Measurements from ENCODE around the gene CHEK2.
A peak's percentile ranks its signal among the peaks of the same experiment; 100 is the strongest.
"Not testable (repeated sequence)": the region's sequence is repeated elsewhere in the genome, so short reads cannot be mapped to it uniquely, and the experiment has no call there.

CHEK2 gene

DNA sequence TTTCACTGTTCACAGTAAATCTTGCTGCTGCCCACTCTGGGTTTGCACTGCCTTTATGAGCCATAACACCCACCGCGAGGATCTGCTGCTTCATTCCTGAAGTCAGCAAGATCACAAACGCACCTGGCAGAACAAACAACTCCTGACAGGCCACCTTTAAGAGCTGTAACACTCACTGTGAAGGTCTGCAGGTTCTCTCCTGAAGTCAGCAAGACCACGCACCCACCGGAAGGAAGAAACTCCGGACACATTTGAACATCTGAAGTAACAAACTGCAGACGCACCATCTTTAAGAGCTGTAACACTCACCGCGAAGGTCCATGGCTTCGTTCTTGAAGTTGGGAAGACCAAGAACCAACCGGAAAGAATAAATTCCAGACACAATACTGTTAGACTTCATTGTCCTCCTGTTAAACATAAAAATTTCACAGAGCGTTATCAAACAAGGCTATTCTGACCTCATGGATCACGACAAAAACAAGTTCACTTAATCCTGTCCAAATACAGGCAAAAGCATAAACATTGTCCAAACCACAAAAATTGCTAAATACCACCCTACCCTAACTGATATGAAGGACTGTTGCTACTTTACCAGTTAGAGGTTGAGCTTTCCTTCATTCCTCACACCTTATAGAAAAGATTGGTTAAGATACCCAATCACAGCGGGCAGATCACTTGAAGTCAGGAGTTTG lies 27.9 kb upstream of the CHEK2 start:
- no peak overlapping the region for H3K27ac ChIP-seq (ENCODE audit: low read depth, low read length)
- H3K9ac ChIP-seq (ENCODE audit: low read depth, low read length): no peak overlapping the region
- peaks cover 2% of the 10 kb centered on the region for H3K36me3 ChIP-seq (ENCODE audit: insufficient read depth, low read length)
- H3K4me1 ChIP-seq (ENCODE audit: insufficient read depth, low read length): peaks cover 3% of the 10 kb centered on the region; the same call in 1 of the 2 replicates
- H3K9me3 ChIP-seq (ENCODE audit: insufficient read depth, low read depth, low read length): no peaks in the 10 kb centered on the region
- H3K4me3 ChIP-seq (ENCODE audit: low read length): no peak overlapping the region
- whole genome bisulfite sequencing: 97% methylated on average over 14 of the region's 14 CpGs
- no peaks in the 10 kb centered on the region for H3K27me3 ChIP-seq (ENCODE audit: insufficient read depth, low read length)

DNA sequence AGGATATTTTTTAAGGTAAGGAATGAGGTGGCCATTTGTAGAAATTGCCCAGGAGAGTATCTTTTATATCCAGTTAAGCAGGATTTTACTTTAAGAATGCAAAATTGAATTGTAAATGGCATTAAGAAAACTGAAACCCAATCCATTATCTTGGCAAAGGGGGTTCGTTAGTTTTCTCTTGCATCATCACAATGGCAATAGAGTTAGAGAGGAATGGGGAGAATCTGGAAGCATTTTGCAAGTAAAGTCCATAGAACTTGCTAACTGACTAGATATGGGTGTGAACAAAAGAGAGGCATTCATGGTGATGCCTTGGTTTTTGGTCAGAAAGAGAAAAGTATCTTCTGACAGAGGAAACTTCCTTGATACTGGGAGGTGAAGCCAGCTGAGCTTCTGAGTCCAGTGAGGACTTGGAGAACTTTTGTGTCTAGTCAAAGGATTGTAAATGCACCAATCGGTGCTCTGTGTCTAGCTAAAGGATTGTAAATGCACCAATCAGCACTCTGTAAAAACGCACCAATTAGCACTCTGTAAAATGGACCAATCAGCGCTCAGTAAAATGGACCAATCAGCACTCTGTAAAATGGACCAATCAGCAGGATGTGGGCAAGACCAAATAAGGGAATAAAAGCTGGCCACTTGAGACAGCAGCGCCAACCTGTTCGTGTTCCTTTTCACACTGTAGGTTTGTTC lies 27.2 kb upstream of the CHEK2 start:
- no peaks in the 10 kb centered on the region for H3K27me3 ChIP-seq (ENCODE audit: insufficient read depth, low read length)
- no peak overlapping the region for H3K4me3 ChIP-seq (ENCODE audit: low read length)
- peaks cover 3% of the 10 kb centered on the region; the same call in 1 of the 2 replicates for H3K4me1 ChIP-seq (ENCODE audit: insufficient read depth, low read length)
- H3K27ac ChIP-seq (ENCODE audit: low read depth, low read length): no peak overlapping the region
- no peaks in the 10 kb centered on the region; the same call in 1 of the 2 replicates for H3K36me3 ChIP-seq (ENCODE audit: insufficient read depth, low read length)
- no peaks in the 10 kb centered on the region for H3K9me3 ChIP-seq (ENCODE audit: insufficient read depth, low read depth, low read length)
- WGBS: 93% methylated on average over 6 of the region's 6 CpGs
- H3K9ac ChIP-seq (ENCODE audit: low read depth, low read length): no peak overlapping the region

DNA sequence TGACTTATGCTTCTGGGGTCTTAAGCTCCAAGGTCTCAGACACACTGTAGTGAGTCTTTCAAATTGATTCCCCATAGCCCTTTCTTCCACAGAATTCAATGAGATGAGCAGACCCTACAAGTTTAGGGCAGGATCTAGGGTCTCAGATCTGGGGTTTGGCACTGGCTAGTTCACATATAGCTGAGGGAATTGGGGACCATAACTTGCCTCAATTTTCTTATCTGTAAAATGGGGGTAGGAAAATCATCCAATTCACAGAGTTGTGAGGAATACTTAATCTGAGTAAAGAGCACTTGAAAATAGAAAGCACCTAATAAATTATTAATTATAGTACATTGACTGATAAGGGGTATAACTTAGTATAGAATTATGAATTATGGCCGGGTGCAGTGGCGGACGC lies 25.0 kb upstream of the CHEK2 start:
- Histone ChIP-seq H3K4me3 (ENCODE audit: low read length) (no peak overlapping the region), H3K4me1 (ENCODE audit: insufficient read depth, low read length) (no peaks in the 10 kb centered on the region), H3K9me3 (ENCODE audit: insufficient read depth, low read depth, low read length) (no peaks in the 10 kb centered on the region), H3K36me3 (ENCODE audit: insufficient read depth, low read length) (no peaks in the 10 kb centered on the region), H3K9ac (ENCODE audit: low read depth, low read length) (no peak overlapping the region), H3K27ac (ENCODE audit: low read depth, low read length) (no peak overlapping the region), H3K27me3 (ENCODE audit: insufficient read depth, low read length) (no peaks in the 10 kb centered on the region)
- 94% methylated on average over 3 of the region's 3 CpGs for WGBS

DNA sequence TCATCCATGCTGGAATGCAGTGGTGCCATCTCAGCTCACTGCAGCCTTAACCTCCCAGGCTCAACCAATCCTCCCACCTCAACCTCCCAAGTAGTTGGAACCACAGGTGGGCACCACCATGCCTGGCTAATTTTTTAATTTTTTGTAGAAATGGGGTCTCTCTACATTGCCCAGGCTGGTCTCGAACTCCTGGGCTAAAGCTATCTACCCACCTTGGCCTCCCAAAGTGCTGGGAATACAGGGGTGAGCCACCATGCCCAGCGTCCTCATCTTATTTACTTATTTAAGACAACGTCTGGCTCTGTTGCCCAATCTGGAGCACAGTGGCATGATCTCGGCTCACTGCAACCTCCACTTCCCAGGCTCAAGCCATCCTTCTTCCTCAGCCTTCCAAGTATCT lies 20.4 kb upstream of the CHEK2 start:
- H3K4me1 ChIP-seq (ENCODE audit: insufficient read depth, low read length): peaks cover 18% of the 10 kb centered on the region
- H3K27ac ChIP-seq (ENCODE audit: low read depth, low read length); H3K27me3 ChIP-seq (ENCODE audit: insufficient read depth, low read length); H3K9me3 ChIP-seq (ENCODE audit: insufficient read depth, low read depth, low read length); H3K4me3 ChIP-seq (ENCODE audit: low read length); H3K36me3 ChIP-seq (ENCODE audit: insufficient read depth, low read length); H3K9ac ChIP-seq (ENCODE audit: low read depth, low read length): not testable (repeated sequence)
- WGBS: 95% methylated on average over 4 of the region's 4 CpGs

DNA sequence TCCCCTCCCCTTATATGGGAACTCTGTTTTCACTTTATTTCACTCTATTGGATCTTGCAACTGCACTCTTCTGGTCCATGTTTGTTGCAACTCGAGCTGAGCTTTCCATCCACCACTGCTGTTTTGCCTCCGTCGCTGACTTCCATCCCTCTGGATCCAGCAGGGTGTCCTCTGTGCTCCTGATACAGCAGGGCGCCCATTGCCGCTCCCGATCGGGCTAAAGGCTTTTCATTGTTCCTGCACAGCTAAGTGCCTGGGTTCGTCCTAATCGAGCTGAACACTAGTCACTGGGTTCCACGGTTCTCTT lies 19.8 kb upstream of the CHEK2 start:
- 88% methylated on average over 10 of the region's 10 CpGs for WGBS
- H3K27me3 ChIP-seq (ENCODE audit: insufficient read depth, low read length): no peaks in the 10 kb centered on the region
- H3K9me3 ChIP-seq (ENCODE audit: insufficient read depth, low read depth, low read length): peaks cover 6% of the 10 kb centered on the region; the same call in 1 of the 2 replicates
- peak overlapping the region; percentile 20; the same call in 1 of the 2 replicates for H3K27ac ChIP-seq (ENCODE audit: low read depth, low read length)
- H3K36me3 ChIP-seq (ENCODE audit: insufficient read depth, low read length): peaks cover 8% of the 10 kb centered on the region
- no peak overlapping the region for H3K4me3 ChIP-seq (ENCODE audit: low read length)
- H3K9ac ChIP-seq (ENCODE audit: low read depth, low read length): no peak overlapping the region
- peaks cover 18% of the 10 kb centered on the region for H3K4me1 ChIP-seq (ENCODE audit: insufficient read depth, low read length)

DNA sequence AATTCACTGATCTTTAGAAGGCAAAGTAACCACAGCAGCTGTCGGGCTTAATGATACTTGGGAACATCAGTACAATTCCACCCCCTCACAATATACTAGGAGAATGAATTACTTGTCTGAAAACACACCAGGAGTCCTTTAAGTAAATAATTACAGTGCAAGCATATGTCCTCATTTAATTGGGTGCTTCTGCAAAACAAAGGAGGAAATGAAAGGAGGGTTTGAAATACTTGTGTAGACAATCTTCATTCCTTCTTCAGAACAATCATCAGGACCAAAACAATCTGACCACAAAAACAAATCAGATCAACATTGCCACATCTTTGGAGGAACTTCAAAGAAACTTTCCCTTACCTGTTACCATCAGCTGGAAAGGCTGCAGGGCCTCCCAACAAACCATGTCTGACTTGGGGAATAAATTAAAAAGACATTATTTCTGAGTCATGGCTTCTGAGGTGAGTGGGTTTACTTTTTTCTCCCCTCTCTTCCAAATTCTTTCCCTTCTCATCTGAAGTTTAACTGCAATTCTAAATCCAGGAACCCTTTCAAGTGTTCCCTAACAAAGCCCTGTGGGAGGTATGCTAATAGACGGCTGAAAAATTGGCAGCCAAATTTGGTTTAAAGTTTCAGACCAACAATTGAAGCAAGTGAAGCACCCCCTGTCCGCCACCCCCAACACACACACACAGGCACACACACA lies 18.4 kb upstream of the CHEK2 start:
- peak overlapping the region; percentile 78 for H3K9ac ChIP-seq (ENCODE audit: low read depth, low read length)

DNA sequence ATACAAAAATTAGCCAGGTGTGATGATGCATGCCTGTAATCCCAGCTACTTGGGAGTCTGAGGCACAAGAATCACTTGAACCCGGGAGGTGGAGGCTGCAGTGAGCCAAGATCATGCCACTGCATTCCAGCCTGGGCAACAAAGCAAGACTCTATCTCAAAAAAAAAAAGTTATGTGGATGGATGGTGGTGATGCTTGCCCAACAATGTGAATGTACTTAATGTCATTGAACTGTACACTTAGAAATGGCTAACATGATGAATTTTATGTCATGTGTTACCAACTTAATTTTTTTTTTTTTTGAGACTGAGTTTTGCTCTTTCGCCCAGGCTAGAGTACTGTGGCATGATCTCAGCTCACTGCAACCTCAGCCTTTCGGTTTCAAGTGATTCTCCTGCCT lies 12.9 kb upstream of the CHEK2 start:
- H3K27me3 ChIP-seq (ENCODE audit: insufficient read depth, low read length); H3K4me1 ChIP-seq (ENCODE audit: insufficient read depth, low read length); H3K27ac ChIP-seq (ENCODE audit: low read depth, low read length); H3K4me3 ChIP-seq (ENCODE audit: low read length); H3K9ac ChIP-seq (ENCODE audit: low read depth, low read length); H3K9me3 ChIP-seq (ENCODE audit: insufficient read depth, low read depth, low read length): not testable (repeated sequence)
- peaks cover 37% of the 10 kb centered on the region for H3K36me3 ChIP-seq (ENCODE audit: insufficient read depth, low read length)
- WGBS: 96% methylated on average over 3 of the region's 3 CpGs

More for the DNA sequence above, 18.4 kb upstream of the CHEK2 start:
- H3K27ac ChIP-seq (ENCODE audit: low read depth, low read length): peak overlapping the region; percentile 99
- H3K4me3 ChIP-seq (ENCODE audit: low read length): peak overlapping the region; percentile 36
- peaks cover 18% of the 10 kb centered on the region for H3K4me1 ChIP-seq (ENCODE audit: insufficient read depth, low read length)
- 11% methylated on average over 3 of the region's 3 CpGs for WGBS
- H3K36me3 ChIP-seq (ENCODE audit: insufficient read depth, low read length): peaks cover 8% of the 10 kb centered on the region
- peaks cover 6% of the 10 kb centered on the region; the same call in 1 of the 2 replicates for H3K9me3 ChIP-seq (ENCODE audit: insufficient read depth, low read depth, low read length)
- no peaks in the 10 kb centered on the region for H3K27me3 ChIP-seq (ENCODE audit: insufficient read depth, low read length)

DNA sequence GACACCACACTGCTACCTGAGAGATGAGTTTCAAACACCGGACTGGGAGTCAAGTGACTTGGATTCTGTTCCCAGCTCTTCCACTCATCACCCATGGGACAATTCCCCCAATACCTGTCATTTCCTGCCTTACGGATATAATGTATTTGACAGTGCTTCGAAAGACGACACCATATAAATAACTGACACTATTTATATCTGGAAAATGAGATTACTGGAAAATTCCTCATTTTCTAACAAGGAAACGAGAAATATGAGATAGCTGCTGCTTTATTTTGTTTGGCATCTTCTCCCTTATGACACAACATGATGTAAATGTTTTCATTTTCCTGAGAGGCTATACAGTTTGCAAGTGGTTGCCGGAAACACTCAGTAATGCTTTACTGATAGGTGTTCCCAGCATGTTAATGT lies 8.9 kb upstream of the CHEK2 start:
- H3K9me3 ChIP-seq (ENCODE audit: insufficient read depth, low read depth, low read length): no peaks in the 10 kb centered on the region
- H3K27me3 ChIP-seq (ENCODE audit: insufficient read depth, low read length): no peaks in the 10 kb centered on the region
- no peak overlapping the region for H3K27ac ChIP-seq (ENCODE audit: low read depth, low read length)
- H3K9ac ChIP-seq (ENCODE audit: low read depth, low read length): no peak overlapping the region
- H3K4me1 ChIP-seq (ENCODE audit: insufficient read depth, low read length): no peaks in the 10 kb centered on the region
- no peak overlapping the region for H3K4me3 ChIP-seq (ENCODE audit: low read length)
- WGBS: 93% methylated on average over 3 of the region's 6 CpGs
- peaks cover 66% of the 10 kb centered on the region for H3K36me3 ChIP-seq (ENCODE audit: insufficient read depth, low read length)

DNA sequence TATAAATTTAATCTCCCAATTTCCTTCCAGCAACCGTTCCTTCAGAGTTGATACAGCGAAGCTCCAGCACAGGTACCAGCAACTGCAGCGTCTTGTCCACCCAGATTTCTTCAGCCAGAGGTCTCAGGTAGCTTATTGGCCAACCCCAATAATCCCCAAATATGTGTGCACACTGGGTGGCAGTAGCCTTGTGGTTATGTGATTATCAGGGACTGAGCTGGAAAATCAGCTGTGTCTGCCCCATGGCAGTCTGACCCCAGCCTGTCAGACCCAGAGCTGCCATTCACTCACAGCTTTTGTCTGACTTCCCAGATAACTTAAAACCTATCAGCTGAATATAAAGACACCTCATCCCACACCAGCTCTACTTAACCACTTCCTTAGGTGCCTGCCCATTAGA lies 2.2 kb upstream of the CHEK2 start:
- Histone ChIP-seq H3K27me3 (ENCODE audit: insufficient read depth, low read length) (no peaks in the 10 kb centered on the region), H3K9ac (ENCODE audit: low read depth, low read length) (no peak overlapping the region), H3K27ac (ENCODE audit: low read depth, low read length) (no peak overlapping the region), H3K4me3 (ENCODE audit: low read length) (no peak overlapping the region), H3K4me1 (ENCODE audit: insufficient read depth, low read length) (peaks cover 5% of the 10 kb centered on the region; the same call in 1 of the 2 replicates), H3K9me3 (ENCODE audit: insufficient read depth, low read depth, low read length) (no peaks in the 10 kb centered on the region), H3K36me3 (ENCODE audit: insufficient read depth, low read length) (peaks cover 50% of the 10 kb centered on the region)
- WGBS: 96% methylated on average over 3 of the region's 3 CpGs

DNA sequence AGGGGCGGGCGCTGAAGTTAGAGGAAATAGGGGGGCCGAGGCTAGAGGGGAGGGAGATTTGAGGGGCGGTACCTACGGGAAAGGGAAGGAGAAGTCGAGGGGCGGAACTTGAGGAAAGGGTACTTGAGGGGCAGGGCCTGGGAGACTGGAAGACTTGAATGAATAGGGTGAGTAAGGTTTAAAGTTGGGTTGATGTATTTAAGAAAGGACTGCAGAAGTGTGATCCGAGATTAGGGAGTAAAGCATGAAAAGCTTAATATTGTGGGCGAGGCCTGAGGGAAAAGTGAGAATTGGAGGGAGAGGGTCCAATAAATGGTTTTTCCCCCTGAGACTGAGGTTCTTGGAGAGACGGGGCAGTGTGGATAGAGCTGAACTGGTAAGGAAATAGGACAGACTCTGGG lies 942 bp upstream of the CHEK2 start:
- Histone ChIP-seq H3K27ac (ENCODE audit: low read depth, low read length) (peak overlapping the region; percentile 53; the same call in 1 of the 2 replicates), H3K36me3 (ENCODE audit: insufficient read depth, low read length) (peaks cover 42% of the 10 kb centered on the region), H3K4me3 (ENCODE audit: low read length) (peak overlapping the region; percentile 80), H3K9ac (ENCODE audit: low read depth, low read length) (peak overlapping the region; percentile 53), H3K27me3 (ENCODE audit: insufficient read depth, low read length) (no peaks in the 10 kb centered on the region), H3K9me3 (ENCODE audit: insufficient read depth, low read depth, low read length) (no peaks in the 10 kb centered on the region), H3K4me1 (ENCODE audit: insufficient read depth, low read length) (peaks cover 14% of the 10 kb centered on the region; the same call in 1 of the 2 replicates)
- WGBS: 2% methylated on average over 10 of the region's 10 CpGs

DNA sequence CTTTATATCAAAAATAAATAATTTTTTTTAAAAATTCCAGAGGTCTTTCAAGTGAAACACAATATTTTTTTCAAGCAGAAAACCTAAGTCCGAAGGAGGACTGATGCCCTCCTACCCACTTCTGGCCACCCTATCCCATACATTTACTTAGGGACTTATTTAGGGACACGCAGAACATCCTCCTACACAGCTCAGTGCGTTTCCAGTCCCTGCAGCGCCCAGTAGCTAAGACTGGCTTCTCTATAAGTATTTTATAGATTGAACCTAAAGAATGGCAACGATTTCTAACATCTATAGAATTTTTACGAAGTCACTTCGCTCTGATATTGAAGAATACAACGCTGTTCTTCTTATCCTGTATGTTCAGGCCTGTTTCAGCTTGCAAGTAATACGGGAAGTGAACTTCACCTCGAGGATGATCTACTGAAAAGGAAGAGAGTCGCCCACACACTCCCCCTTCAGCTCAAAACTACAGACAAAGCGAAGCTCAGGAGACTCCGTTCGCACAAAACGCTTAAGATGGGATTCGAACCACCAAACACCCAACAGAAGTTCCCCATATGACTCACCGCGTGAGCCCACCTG lies 328 bp downstream of the CHEK2 start:
- Histone ChIP-seq H3K27ac (ENCODE audit: low read depth, low read length) (peak overlapping the region; percentile 74), H3K4me3 (ENCODE audit: low read length) (peak overlapping the region; percentile 80), H3K36me3 (ENCODE audit: insufficient read depth, low read length) (peaks cover 30% of the 10 kb centered on the region), H3K9me3 (ENCODE audit: insufficient read depth, low read depth, low read length) (no peaks in the 10 kb centered on the region), H3K4me1 (ENCODE audit: insufficient read depth, low read length) (peaks cover 26% of the 10 kb centered on the region), H3K27me3 (ENCODE audit: insufficient read depth, low read length) (no peaks in the 10 kb centered on the region), H3K9ac (ENCODE audit: low read depth, low read length) (peak overlapping the region; percentile 80)
- 17% methylated on average over 17 of the region's 18 CpGs for WGBS
